ENCODE data around the gene CCDC88C. TPM values are rescaled to one million over a fixed set of nuclear protein-coding genes. Genes with fewer than 3 reads are reported as not detected.
A peak's percentile ranks its signal among the peaks of the same experiment; 100 is the strongest.

CCDC88C gene
- total RNA-seq, 4 donors from 2014 or later = 3.2 to 32.7 (median 11.0) TPM

GRCh38 chr14:91349481-91350074, 68.0 kb downstream of the CCDC88C start:
- DNase-seq = no peak
- TF ChIP-seq CTCF (IDR thresholded peaks at IDR 0.05) = no peak
- no peak for TF ChIP-seq POLR2A (IDR thresholded peaks at IDR 0.05)
- no peaks in the 10 kb centered on the region for H3K27me3 ChIP-seq
- intact Hi-C loops (cut with DNase I; ENCODE audit: low total_unique reads) = no loop called here
- H3K4me1 ChIP-seq = no peaks in the 10 kb centered on the region
- H3K4me3 ChIP-seq = no peak overlapping the region
- H3K27ac ChIP-seq = peak overlapping the region; percentile 18 to 50
- no peaks in the 10 kb centered on the region for H3K9me3 ChIP-seq
- no peaks in the 10 kb centered on the region for H3K36me3 ChIP-seq

- Histone ChIP-seq H3K36me3 (no peaks in the 10 kb centered on the region), H3K27ac (peak overlapping the region; percentile 18 to 50), H3K9me3 (no peaks in the 10 kb centered on the region), H3K27me3 (no peaks in the 10 kb centered on the region), H3K4me3 (no peak overlapping the region), H3K4me1 (no peaks in the 10 kb centered on the region)
- no peak for TF ChIP-seq CTCF (IDR thresholded peaks at IDR 0.05)
- no peak for TF ChIP-seq POLR2A (IDR thresholded peaks at IDR 0.05)
- intact Hi-C loops (cut with DNase I; ENCODE audit: low total_unique reads) = no loop called here
- DNase-seq = no peak
Measured at GRCh38 chr14:91348845-91349465, 68.7 kb downstream of the CCDC88C start.

DNA sequence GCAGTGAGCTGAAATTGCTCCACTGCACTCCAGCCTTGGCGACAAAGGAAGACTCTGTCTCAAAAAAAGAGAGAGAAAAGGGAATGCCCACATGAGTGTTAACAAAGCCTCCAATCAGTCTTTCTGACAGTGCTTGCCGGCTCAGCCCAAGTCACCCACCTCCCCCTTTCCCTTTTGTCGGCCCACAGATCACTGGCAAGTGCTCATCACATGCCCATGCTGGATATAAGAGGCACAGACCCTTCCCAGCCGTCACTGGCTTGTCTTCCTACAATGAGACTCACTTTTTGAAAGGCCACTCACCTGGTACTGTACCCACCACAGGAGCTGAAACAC, 70.8 kb downstream of the CCDC88C start:
- intact Hi-C loops (cut with DNase I; ENCODE audit: low total_unique reads) = no loop called here
- TF ChIP-seq CTCF (IDR thresholded peaks at IDR 0.05) (no peak), POLR2A (IDR thresholded peaks at IDR 0.05) (no peak)
- no peak for DNase-seq
- Histone ChIP-seq H3K36me3 (no peaks in the 10 kb centered on the region), H3K4me3 (no peak overlapping the region), H3K27ac (no peak overlapping the region), H3K27me3 (no peaks in the 10 kb centered on the region), H3K4me1 (no peaks in the 10 kb centered on the region), H3K9me3 (no peaks in the 10 kb centered on the region)

DNA sequence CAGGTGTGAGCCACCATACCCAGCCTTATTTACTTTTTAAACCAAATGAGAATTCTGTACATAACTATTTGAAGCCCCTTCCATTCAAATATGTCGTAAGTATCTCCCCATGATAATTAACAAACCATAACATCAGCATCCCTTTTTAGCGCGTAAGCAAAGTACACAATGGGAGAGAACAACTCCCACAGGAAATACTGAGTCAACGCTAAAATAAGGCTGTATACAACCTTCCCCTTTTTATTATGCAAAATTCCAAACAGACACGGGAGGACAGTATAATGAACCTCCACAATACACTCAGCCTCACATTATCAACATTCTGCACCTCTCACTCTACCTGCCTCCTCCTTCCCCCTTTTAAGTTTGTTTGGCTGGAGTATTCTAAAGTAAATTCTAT, 73.5 kb downstream of the CCDC88C start:
- DNase-seq = no peak

More for the DNA sequence above, 73.5 kb downstream of the CCDC88C start:
- no peaks in the 10 kb centered on the region for H3K36me3 ChIP-seq
- no peaks in the 10 kb centered on the region for H3K27me3 ChIP-seq
- intact Hi-C loops (cut with DNase I; ENCODE audit: low total_unique reads) = no loop called here
- TF ChIP-seq CTCF (IDR thresholded peaks at IDR 0.05) (no peak), POLR2A (IDR thresholded peaks at IDR 0.05) (no peak)
- no peak overlapping the region for H3K27ac ChIP-seq
- H3K4me3 ChIP-seq = no peak overlapping the region
- H3K4me1 ChIP-seq = no peaks in the 10 kb centered on the region
- H3K9me3 ChIP-seq = no peaks in the 10 kb centered on the region
